GM19351 (cell line): ENCODE data around the gene NOX4.
"Not testable (repeated sequence)": the region's sequence is repeated elsewhere in the genome, so short reads cannot be mapped to it uniquely, and the experiment has no call there.

ENCODE experiments used
- ATAC-seq: cut with Tn5 transposase; IDR thresholded peaks from one replicate; pipeline ENCODE4 v1.9.1; 2021; ENCODE audit warnings: mild to moderate bottlenecking, moderate library complexity; ENCODE audit not compliant: unreplicated experiment

The NOX4 gene

DNA sequence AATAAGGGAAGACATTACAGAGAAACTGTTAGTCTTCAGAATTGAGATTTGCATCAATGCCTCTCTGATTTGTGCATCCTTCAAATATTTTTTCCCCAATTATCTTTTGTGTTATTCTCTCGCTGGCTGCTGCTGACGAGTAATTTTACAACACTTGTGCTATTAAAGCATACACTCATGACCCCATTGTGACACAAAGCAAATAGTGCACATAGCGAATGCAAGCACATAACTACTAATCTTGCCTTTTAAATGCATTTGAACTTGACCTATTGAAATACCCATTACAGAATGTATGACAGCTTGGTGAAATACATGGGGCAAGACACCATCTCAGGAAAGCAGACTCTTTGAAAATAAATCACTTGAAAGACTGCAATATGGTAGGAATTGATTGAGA is 180.6 kb downstream of the NOX4 start:
- ATAC-seq = not testable (repeated sequence)

GRCh38 chr11:89309321-89309985 is 181.7 kb downstream of the NOX4 start:
- ATAC-seq = not testable (repeated sequence)

DNA sequence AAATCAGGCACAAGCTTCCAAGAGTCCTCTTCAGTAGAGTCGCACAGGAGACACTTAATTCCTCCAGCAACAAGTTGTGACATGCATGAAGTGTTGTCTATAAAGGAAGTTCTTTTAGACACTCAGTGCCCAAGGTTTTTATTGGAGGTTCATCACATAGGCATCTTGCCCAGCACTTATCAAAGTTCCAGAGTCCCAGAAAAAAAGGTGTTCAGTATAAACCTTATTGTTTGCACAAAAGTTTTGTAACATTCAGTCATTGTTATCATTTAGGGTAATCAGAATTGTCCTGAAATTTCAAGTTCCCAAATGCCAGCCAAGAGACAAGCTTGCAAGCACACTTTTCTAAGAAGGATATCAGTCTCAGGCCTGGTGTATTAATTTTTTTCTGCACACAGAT is 182.9 kb downstream of the NOX4 start:
- ATAC-seq = not testable (repeated sequence)

- not testable (repeated sequence) for ATAC-seq
These were observed 188.1 kb downstream of the NOX4 start for GRCh38 chr11:89303029-89303428.

DNA sequence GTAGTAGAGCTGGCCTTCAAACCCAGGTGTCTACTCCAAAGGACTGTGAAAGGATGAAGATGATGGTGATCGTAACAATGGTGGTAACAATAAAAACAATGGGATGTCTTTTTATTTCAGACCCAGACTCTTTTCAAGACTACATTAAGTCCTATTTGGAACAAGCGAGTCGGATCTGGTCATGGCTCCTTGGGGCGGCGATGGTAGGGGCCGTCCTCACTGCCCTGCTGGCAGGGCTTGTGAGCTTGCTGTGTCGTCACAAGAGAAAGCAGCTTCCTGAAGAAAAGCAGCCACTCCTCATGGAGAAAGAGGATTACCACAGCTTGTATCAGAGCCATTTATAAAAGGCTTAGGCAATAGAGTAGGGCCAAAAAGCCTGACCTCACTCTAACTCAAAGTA is 196.2 kb downstream of the NOX4 start:
- not testable (repeated sequence) for ATAC-seq

GRCh38 chr11:89293965-89294679 is 197.1 kb downstream of the NOX4 start:
- no peak for ATAC-seq

DNA sequence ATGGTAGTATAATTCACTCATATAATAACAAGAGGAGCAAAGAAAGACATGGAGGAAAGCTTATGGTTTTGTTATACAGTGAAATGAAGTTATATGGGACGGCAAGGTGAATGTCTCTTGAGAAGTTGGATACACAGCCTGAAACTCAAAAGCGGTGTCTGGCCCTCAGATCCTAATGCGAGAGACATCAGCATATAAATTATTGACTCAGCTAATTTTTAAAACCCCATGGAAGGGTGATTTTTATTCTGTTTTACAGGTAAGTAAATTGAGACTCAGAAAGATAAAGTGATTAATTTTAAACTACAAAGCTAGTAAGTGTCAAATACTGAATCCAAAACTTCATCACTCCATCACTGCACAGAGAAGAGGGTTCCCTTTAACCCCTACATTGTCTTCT is 203.2 kb downstream of the NOX4 start:
- not testable (repeated sequence) for ATAC-seq

- ATAC-seq = not testable (repeated sequence)
These were observed 204.6 kb downstream of the NOX4 start for GRCh38 chr11:89286601-89287000.

- not testable (repeated sequence) for ATAC-seq
These were observed 210.0 kb downstream of the NOX4 start for GRCh38 chr11:89281032-89281677.

GRCh38 chr11:89279176-89279575 is 212.0 kb downstream of the NOX4 start:
- no peak for ATAC-seq

DNA sequence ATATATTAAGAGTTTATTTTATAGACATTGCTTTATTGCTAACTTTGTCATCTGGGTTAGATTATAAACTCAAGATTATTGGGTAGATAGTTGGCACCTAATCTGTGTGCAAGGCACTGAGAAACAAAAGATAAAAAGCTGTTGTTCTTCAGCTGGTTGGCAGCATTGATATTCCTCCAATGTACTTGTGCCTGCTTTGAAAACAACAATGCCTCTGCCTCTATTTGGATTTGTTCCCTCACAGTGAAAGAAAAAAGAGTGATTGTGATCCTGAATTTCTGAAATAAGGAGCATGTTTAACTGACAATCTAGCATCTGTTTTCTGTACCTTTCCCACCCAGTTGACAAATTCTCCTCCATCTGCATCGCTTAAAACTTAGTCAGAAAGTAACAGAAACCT is 215.2 kb downstream of the NOX4 start:
- no peak for ATAC-seq
